ENCODE results near the gene HLX. TPM values are rescaled to one million over a fixed set of nuclear protein-coding genes. Genes with fewer than 3 reads are reported as not detected.

The HLX gene
- total and polyA plus RNA-seq, 9 of the 15 experiments (the other 6 are each of a cell fraction or from before 2014, with no cell fraction given) = 0.10 to 3.0 (median 1.6) TPM

- no peak for TF ChIP-seq TFAP4 (CRISPR knock-in tag; IDR thresholded peaks at IDR 0.05; ENCODE audit: borderline replicate concordance)
Observed at GRCh38 chr1:220895412-220895946, 16.2 kb downstream of the HLX start (continued).

GRCh38 chr1:220896092-220896491 lies 16.8 kb downstream of the HLX start:
- no peak overlapping the region for H3K4me2 ChIP-seq (ENCODE audit: insufficient read depth, low read length)
- no peak overlapping the region for H3K27ac ChIP-seq (ENCODE audit: extremely low read depth, low read depth, low read length)
- H3K36me3 ChIP-seq (ENCODE audit: control insufficient read depth, insufficient read depth, low read length) = no peaks in the 10 kb centered on the region
- POLR2A ChIA-PET = interaction anchor here (0.5 kb wide), 1 partner anchor 422 kb away, joined by 3 read pairs; no protein-coding TSS in a partner anchor
- peaks cover 0 to 14% of the 10 kb centered on the region in 2 experiments; a peak in 1 of 5 replicates for H3K4me1 ChIP-seq (replicated peaks in 1 of 2; ENCODE audit: control insufficient read depth in 2 of 2, insufficient read depth in 2 of 2, low read length in 2 of 2)
- intact Hi-C loops (cut with micrococcal nuclease) = no loop called here
- no peaks in the 10 kb centered on the region for H3K79me2 ChIP-seq (ENCODE audit: control insufficient read depth, insufficient read depth, low read length)
- H3K9me1 ChIP-seq (ENCODE audit: control insufficient read depth, insufficient read depth, low read length) = no peaks in the 10 kb centered on the region
- FAIRE-seq (no peak), ATAC-seq (no peak), DNase-seq (ENCODE audit: extremely low read depth in 1 of 4, low spot score in 3 of 4) (no peak)
- H3K9me3 ChIP-seq (replicated peaks; ENCODE audit: control insufficient read depth, insufficient read depth, low read depth, low read length) = no peaks in the 10 kb centered on the region
- H4K20me1 ChIP-seq (replicated peaks; ENCODE audit: control insufficient read depth, insufficient read depth, low read length) = no peaks in the 10 kb centered on the region
- in situ Hi-C loops (cut with MboI) = no loop called here
- no TSS peak for BruUV-seq (replicated peaks)
- H3K9ac ChIP-seq (ENCODE audit: insufficient read depth in 1 of 2, low read depth in 2 of 2, low read length in 2 of 2) = no peak overlapping the region; a peak in 1 of 4 replicates
- H3K27me3 ChIP-seq (ENCODE audit: control insufficient read depth in 2 of 2, insufficient read depth in 2 of 2, low read length in 2 of 2) = peaks cover 48 to 54% of the 10 kb centered on the region in 2 experiments
- H3K4me3 ChIP-seq = no peak overlapping the region
- WGBS (ENCODE audit: insufficient coverage, low coverage, missing lambda C conversion rate) = 13% methylated on average over 12 of the region's 12 CpGs
- CTCF ChIA-PET (ENCODE audit: low intra/inter-chr PET ratio) = no interaction called here
- H2AFZ ChIP-seq (ENCODE audit: low read depth, low read length) = no peak overlapping the region
- TF ChIP-seq CREB3L1 (IDR thresholded peaks at IDR 0.05; ENCODE audit: borderline replicate concordance, low read depth) (no peak), ZNF143 (CRISPR knock-in tag; IDR thresholded peaks at IDR 0.05) (no peak), OTX1 (CRISPR knock-in tag; IDR thresholded peaks at IDR 0.05) (no peak), TEAD4 (IDR thresholded peaks at IDR 0.05; ENCODE audit: low read length) (no peak), TEAD4 (CRISPR knock-in tag; IDR thresholded peaks at IDR 0.05; ENCODE audit: borderline replicate concordance) (no peak), ZFX (CRISPR knock-in tag; IDR thresholded peaks at IDR 0.05) (no peak), TBP (optimal IDR thresholded peaks at IDR 0.05; ENCODE audit: low read depth, low read length) (no peak), ZNF785 (CRISPR knock-in tag; IDR thresholded peaks at IDR 0.05) (no peak), GABPA (tag; conservative IDR thresholded peaks at IDR 0.05; ENCODE audit: low read depth) (no peak), FOSL1 (tag; conservative IDR thresholded peaks at IDR 0.05) (no peak), ZNF232 (CRISPR knock-in tag; IDR thresholded peaks at IDR 0.05) (no peak), ARID4B (CRISPR knock-in tag; IDR thresholded peaks at IDR 0.05) (no peak), RAD21 (CRISPR knock-in tag; conservative IDR thresholded peaks at IDR 0.05 in 1 of 2, IDR thresholded peaks at IDR 0.05 in 1 of 2) (no peak), TCF7 (IDR thresholded peaks at IDR 0.05; ENCODE audit: borderline replicate concordance) (no peak)

Data from K562 (cell line).